Left lung (tissue), 10 donors: ENCODE data around the gene PTPRM. TPM values are rescaled to one million over a fixed set of nuclear protein-coding genes. Genes with fewer than 3 reads are reported as not detected.

Source experiments
- ATAC-seq: fragments of 200-7000 bp; cut with Tn5 transposase; one replicate; pipeline ENCODE4 v1.9.1; 2020; ENCODE audit warnings: moderate library complexity
- DNase-seq, 4 donors: peaks; one replicate each; pipeline ENCODE4 v3.0.0-alpha.2; 2013 to 2020
- H3K27ac ChIP-seq, 2 donors: fragments of 200-600 bp; sonication (generic) in 1 of 2; one replicate each; pipeline versions ENCODE4 v1.5.0 to v1.8.0; 2020 to 2021
- H3K27me3 ChIP-seq, 2 donors: fragments of 200-600 bp; sonication (generic) in 1 of 2; one replicate each; pipeline versions ENCODE4 v1.5.0 to v1.8.0; 2020 to 2021
- H3K36me3 ChIP-seq, 2 donors: fragments of 200-600 bp; sonication (generic) in 1 of 2; one replicate each; pipeline versions ENCODE4 v1.5.0 to v1.8.0; 2020 to 2021
- H3K4me1 ChIP-seq, 2 donors: fragments of 200-600 bp; one replicate each; pipeline ENCODE4 v1.8.0; 2021
- H3K4me3 ChIP-seq, 2 donors: fragments of 200-600 bp; sonication (generic) in 1 of 2; one replicate each; pipeline versions ENCODE4 v1.5.0 to v1.8.0; 2020 to 2021; ENCODE audit warnings: mild to moderate bottlenecking in 1 of 2
- H3K9me3 ChIP-seq, 2 donors: fragments of 200-600 bp; sonication (generic) in 1 of 2; one replicate each; pipeline versions ENCODE4 v1.5.0 to v1.8.0; 2020 to 2021
- intact Hi-C, 2 donors: fragments of 100-400 bp; cut with DNase I; formaldehyde crosslinking; loops; one replicate each; pipeline versions ENCODE4 v1.11.2 to v1.14.2; 2022
- polyA plus RNA-seq, 6 donors: library from polyadenylated mRNA; unstranded; fragments of 120-200 nt; gene quantifications; one replicate each; pipeline ENCODE4 v1.2.1, GENCODE V29; 2013; ENCODE audit not compliant: insufficient read length in 6 of 6
- total RNA-seq, 2 donors: library from RNA; stranded (reverse); fragmentation: NEBNext Ultra II Directional; extraction: Animal tissue kit (Norgen Biotek cat#: 25700); gene quantifications; one replicate each; pipeline ENCODE4 v1.2.1, GENCODE V29; 2021
- TF ChIP-seq, protein P1 (sequence below), 2 donors: fragments of 200-600 bp; sonication (generic) in 1 of 2; IDR thresholded peaks; one replicate each; pipeline versions ENCODE4 v1.5.0 to v1.8.0; 2021; ENCODE audit warnings: antibody characterized with exemption in 2 of 2
- donor health status: DM: no; HTN: yes; CAD: no.
- donor health status: DM: no; HTN: no; CAD: no.

PTPRM gene
- total and polyA plus RNA-seq, 8 donors = 76.4 to 99.6 (median 90.1) TPM

DNA sequence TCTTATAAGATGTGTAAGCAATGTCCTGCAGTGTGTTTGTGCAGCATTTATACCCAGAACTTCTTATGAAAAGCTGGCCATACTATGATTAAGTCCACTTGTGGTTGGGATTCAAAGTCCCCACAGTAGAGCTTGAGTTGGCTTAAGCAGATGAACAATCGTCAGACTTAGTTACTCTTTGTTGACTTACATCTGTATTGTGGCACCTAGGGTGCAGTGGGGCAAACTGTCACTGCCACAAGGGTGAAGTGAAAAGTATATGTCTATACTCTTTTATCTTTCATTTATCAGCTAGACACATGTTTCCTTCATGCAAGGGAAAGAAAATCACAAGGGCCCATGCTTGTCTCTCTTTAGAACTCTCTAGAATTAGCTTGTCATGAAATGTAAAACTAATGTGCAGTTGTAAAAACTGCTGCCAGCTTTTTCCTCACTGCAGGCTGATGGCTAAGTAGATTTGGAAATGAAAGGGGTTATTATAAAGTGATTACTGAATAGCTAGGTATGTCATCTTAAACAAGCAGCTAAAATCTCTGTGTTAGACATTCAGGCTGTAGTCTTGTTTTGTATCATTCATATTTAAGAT lies 474.5 kb downstream of the PTPRM start:
- H3K36me3 ChIP-seq = no peaks in the 10 kb centered on the region
- no peaks in the 10 kb centered on the region for H3K4me1 ChIP-seq
- DNase-seq (no peak), ATAC-seq (no peak)
- H3K27ac ChIP-seq = no peak overlapping the region
- H3K9me3 ChIP-seq = no peaks in the 10 kb centered on the region
- H3K27me3 ChIP-seq = no peaks in the 10 kb centered on the region
- intact Hi-C loops = no loop called here
- TF ChIP-seq, protein P1, sequence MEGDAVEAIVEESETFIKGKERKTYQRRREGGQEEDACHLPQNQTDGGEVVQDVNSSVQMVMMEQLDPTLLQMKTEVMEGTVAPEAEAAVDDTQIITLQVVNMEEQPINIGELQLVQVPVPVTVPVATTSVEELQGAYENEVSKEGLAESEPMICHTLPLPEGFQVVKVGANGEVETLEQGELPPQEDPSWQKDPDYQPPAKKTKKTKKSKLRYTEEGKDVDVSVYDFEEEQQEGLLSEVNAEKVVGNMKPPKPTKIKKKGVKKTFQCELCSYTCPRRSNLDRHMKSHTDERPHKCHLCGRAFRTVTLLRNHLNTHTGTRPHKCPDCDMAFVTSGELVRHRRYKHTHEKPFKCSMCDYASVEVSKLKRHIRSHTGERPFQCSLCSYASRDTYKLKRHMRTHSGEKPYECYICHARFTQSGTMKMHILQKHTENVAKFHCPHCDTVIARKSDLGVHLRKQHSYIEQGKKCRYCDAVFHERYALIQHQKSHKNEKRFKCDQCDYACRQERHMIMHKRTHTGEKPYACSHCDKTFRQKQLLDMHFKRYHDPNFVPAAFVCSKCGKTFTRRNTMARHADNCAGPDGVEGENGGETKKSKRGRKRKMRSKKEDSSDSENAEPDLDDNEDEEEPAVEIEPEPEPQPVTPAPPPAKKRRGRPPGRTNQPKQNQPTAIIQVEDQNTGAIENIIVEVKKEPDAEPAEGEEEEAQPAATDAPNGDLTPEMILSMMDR (IDR thresholded peaks at IDR 0.05) = no peak
- H3K4me3 ChIP-seq = no peak overlapping the region

DNA sequence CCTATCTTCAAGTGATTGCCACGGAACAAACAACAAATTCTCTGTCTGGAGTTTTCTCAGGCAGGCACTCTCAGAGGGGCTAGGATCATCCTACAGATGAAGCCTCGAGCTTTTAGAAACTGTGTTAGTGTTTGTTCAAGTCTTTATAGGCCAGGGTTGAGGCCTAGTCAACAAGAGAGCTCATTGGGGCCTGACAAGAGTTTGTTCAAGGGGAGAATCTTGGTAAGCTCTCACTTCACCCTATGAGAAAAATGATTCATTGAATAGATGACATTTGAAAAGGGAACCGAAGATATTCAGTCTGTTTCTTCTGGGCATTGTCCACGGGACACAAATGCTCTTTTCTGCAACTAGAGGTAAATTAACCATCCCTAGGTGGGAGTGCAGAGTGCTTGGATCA lies 476.9 kb downstream of the PTPRM start:
- no peaks in the 10 kb centered on the region for H3K4me1 ChIP-seq
- no peaks in the 10 kb centered on the region for H3K36me3 ChIP-seq
- ATAC-seq (no peak), DNase-seq (no peak)
- intact Hi-C loops = no loop called here
- no peak overlapping the region for H3K4me3 ChIP-seq
- no peak overlapping the region for H3K27ac ChIP-seq
- TF ChIP-seq, protein P1 (IDR thresholded peaks at IDR 0.05) = no peak
- no peaks in the 10 kb centered on the region for H3K9me3 ChIP-seq
- H3K27me3 ChIP-seq = no peaks in the 10 kb centered on the region

DNA sequence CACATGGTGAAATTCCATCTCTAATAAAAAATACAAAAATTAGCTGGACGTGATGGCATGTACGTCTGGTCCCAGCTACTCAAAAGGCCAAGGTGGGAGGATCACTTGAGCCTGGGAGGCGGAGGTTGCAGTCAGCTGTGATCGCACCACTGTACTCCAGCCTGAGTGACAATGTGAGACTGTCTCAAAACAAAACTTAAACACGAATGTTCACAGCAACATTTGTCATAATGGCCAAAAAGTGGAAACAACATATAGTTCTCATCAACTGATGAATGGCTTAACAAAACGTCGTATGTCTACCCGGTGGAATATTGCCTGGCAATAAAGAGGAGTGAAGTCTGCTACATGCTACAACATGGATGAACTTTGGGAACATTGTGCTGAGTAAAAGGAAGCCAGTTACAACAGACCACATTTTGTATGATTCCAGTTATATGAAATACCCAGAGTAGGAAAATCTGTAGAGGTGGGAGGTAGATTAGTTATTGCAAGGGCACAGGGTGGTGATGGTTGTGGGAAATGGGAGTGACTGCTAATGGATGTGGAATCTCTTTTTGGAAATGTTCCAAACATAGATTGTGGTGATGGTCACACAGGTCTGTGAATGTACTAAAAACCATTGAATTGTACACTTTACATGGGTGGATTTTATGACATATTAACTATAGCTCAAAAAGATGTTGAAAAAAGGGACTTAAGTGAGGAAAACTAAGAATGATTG lies 478.2 kb downstream of the PTPRM start:
- intact Hi-C loops = no loop called here
- no peak overlapping the region for H3K4me3 ChIP-seq
- TF ChIP-seq, protein P1 (IDR thresholded peaks at IDR 0.05) = no peak
- H3K36me3 ChIP-seq = no peaks in the 10 kb centered on the region
- no peaks in the 10 kb centered on the region for H3K4me1 ChIP-seq
- no peak overlapping the region for H3K27ac ChIP-seq
- no peaks in the 10 kb centered on the region for H3K9me3 ChIP-seq
- DNase-seq = no peak
- ATAC-seq = no peak
- H3K27me3 ChIP-seq = no peaks in the 10 kb centered on the region

DNA sequence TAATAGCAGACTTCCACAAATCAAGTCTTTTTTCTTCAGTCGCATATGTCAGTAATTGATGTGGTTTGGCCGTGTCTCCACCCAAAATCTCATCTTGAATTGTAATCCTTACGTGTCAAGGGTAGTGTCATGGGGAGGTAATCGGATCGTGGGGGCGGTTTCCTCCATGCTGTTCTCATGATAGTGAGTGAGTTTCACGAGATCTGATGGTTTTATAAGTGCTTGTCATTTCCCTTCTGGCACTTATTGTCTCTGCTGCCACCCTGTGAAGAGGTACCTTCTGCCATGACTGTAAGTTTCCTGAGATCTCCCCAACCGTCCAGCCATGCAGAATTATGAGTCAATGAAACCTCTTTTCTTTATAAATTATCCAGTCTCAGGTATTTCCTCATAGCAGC lies 478.8 kb downstream of the PTPRM start:
- no peak for ATAC-seq
- TF ChIP-seq, protein P1 (IDR thresholded peaks at IDR 0.05) = no peak
- Histone ChIP-seq H3K4me3 (no peak overlapping the region), H3K36me3 (no peaks in the 10 kb centered on the region), H3K27me3 (no peaks in the 10 kb centered on the region), H3K9me3 (no peaks in the 10 kb centered on the region), H3K4me1 (no peaks in the 10 kb centered on the region), H3K27ac (no peak overlapping the region)
- intact Hi-C loops = no loop called here
- DNase-seq = no peak

DNA sequence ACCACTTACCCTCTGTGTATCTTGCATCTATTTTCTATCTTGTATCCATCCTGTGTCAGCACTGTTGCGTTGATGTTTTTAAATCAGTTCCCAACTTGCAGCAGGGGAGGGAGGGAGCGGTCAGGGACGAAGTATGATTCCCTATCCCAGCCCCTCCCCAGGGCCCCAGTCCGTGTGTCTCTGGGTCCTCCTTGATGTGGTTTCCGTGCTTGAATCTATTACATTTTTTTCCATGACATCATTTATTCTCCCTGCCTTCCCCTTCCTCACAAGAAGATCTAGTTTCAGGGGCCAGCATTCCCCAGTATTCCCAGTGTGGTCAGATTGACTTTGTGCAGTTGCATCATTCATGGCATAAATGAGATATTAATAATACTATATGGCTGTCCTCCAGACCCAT lies 479.3 kb downstream of the PTPRM start:
- H3K27ac ChIP-seq = no peak overlapping the region
- intact Hi-C loops = no loop called here
- H3K4me1 ChIP-seq = no peaks in the 10 kb centered on the region
- ATAC-seq (no peak), DNase-seq (no peak)
- TF ChIP-seq, protein P1 (IDR thresholded peaks at IDR 0.05) = no peak
- H3K9me3 ChIP-seq = no peaks in the 10 kb centered on the region
- H3K27me3 ChIP-seq = no peaks in the 10 kb centered on the region
- no peaks in the 10 kb centered on the region for H3K36me3 ChIP-seq
- H3K4me3 ChIP-seq = no peak overlapping the region
